Umbilical cord (tissue), 2 donors: ENCODE results near the gene TSPAN13. TPM values are rescaled to one million over a fixed set of nuclear protein-coding genes. Genes with fewer than 3 reads are reported as not detected.

Experiments used
- DNase-seq: peaks from one replicate; pipeline ENCODE4 v3.0.0-alpha.2; 2015; ENCODE audit warnings: low spot score
- total RNA-seq: library from RNA; depleted of rRNA; stranded (reverse); fragments of >200 nt; gene quantifications from one replicate; pipeline ENCODE4 v1.2.3, GENCODE V29; 2014; ENCODE audit warnings: low replicate concordance; ENCODE audit not compliant: insufficient read depth

TSPAN13 gene
- 10.6 TPM for total RNA-seq

GRCh38 chr7:16753102-16753931 lies at the start of gene TSPAN13:
Gene TSPAN13 (plus strand): TSS chr7:16753755. CDS start chr7:16753968, 213 bp downstream.
- DNase-seq: peak; percentile 85

- DNase-seq: no peak
Measured at GRCh38 chr7:16708511-16708910, 45.0 kb upstream of the TSPAN13 start.

GRCh38 chr7:16708980-16709379 lies 44.6 kb upstream of the TSPAN13 start:
- no peak for DNase-seq

GRCh38 chr7:16710651-16711050 lies 42.9 kb upstream of the TSPAN13 start:
- DNase-seq: no peak

- no peak for DNase-seq
Measured at GRCh38 chr7:16711730-16712129, 41.8 kb upstream of the TSPAN13 start.

- DNase-seq: no peak
Measured at GRCh38 chr7:16712916-16713315, 40.6 kb upstream of the TSPAN13 start.

GRCh38 chr7:16715928-16716327 lies 37.6 kb upstream of the TSPAN13 start:
- no peak for DNase-seq

- DNase-seq: no peak
Measured at GRCh38 chr7:16718111-16718656, 35.4 kb upstream of the TSPAN13 start.

GRCh38 chr7:16719699-16720098 lies 33.9 kb upstream of the TSPAN13 start:
- no peak for DNase-seq

GRCh38 chr7:16721541-16721940 lies 32.0 kb upstream of the TSPAN13 start:
- no peak for DNase-seq

GRCh38 chr7:16724344-16724743 lies 29.2 kb upstream of the TSPAN13 start:
- no peak for DNase-seq

- no peak for DNase-seq
Measured at GRCh38 chr7:16726189-16726588, 27.4 kb upstream of the TSPAN13 start.

GRCh38 chr7:16727736-16728135 lies 25.8 kb upstream of the TSPAN13 start:
- DNase-seq: no peak

GRCh38 chr7:16728811-16729210 lies 24.7 kb upstream of the TSPAN13 start:
- DNase-seq: no peak

- DNase-seq: no peak
Measured at GRCh38 chr7:16729541-16729940, 24.0 kb upstream of the TSPAN13 start.

- DNase-seq: no peak
Measured at GRCh38 chr7:16730937-16731336, 22.6 kb upstream of the TSPAN13 start.

GRCh38 chr7:16732828-16733227 lies 20.7 kb upstream of the TSPAN13 start:
- DNase-seq: no peak

GRCh38 chr7:16734148-16734726 lies 19.3 kb upstream of the TSPAN13 start:
- DNase-seq: no peak

GRCh38 chr7:16735020-16735419 lies 18.5 kb upstream of the TSPAN13 start:
- no peak for DNase-seq

- DNase-seq: no peak
Measured at GRCh38 chr7:16738011-16738688, 15.4 kb upstream of the TSPAN13 start.

- peak; percentile 97 for DNase-seq
Measured at GRCh38 chr7:16739863-16740622, 13.5 kb upstream of the TSPAN13 start.

- DNase-seq: peak; percentile 70
Measured at GRCh38 chr7:16740623-16740953, 13.0 kb upstream of the TSPAN13 start.
